ENCODE measurements around the gene RPAP3. TPM values are rescaled to one million over a fixed set of nuclear protein-coding genes. Genes with fewer than 3 reads are reported as not detected.
A peak's percentile ranks its signal among the peaks of the same experiment; 100 is the strongest.

RPAP3 gene
- total and polyA plus RNA-seq, 9 of the 15 experiments (the other 6 are each of a cell fraction or from before 2014, with no cell fraction given) = 40.0 to 92.1 (median 54.1) TPM

- CTCF ChIA-PET (ENCODE audit: low intra/inter-chr PET ratio) = no interaction called here
- POLR2A ChIA-PET = interaction anchor here (1.0 to 1.1 kb wide), 2 partner anchors 16 to 21 kb away, joined by 3 read pairs; partner anchors contain the start of gene RPAP3
- FAIRE-seq = no peak
- Histone ChIP-seq H3K9me3 (replicated peaks; ENCODE audit: control insufficient read depth, insufficient read depth, low read depth, low read length) (no peaks in the 10 kb centered on the region), H3K36me3 (ENCODE audit: control insufficient read depth, insufficient read depth, low read length) (no peaks in the 10 kb centered on the region), H3K27me3 (ENCODE audit: control insufficient read depth in 2 of 2, insufficient read depth in 2 of 2, low read length in 2 of 2) (no peaks in the 10 kb centered on the region), H3K9ac (ENCODE audit: insufficient read depth in 1 of 2, low read depth in 2 of 2, low read length in 2 of 2) (peak overlapping the region in 1 of 2 experiments; percentile 26; a peak in 1 of 4 replicates), H3K9me1 (ENCODE audit: control insufficient read depth, insufficient read depth, low read length) (no peaks in the 10 kb centered on the region), H3K79me2 (ENCODE audit: control insufficient read depth, insufficient read depth, low read length) (no peaks in the 10 kb centered on the region), H3K4me1 (replicated peaks in 1 of 2; ENCODE audit: control insufficient read depth in 2 of 2, insufficient read depth in 2 of 2, low read length in 2 of 2) (peaks cover 3 to 7% of the 10 kb centered on the region in 2 experiments; a peak in 3 of 5 replicates), H4K20me1 (replicated peaks; ENCODE audit: control insufficient read depth, insufficient read depth, low read length) (peaks cover 2% of the 10 kb centered on the region; the same call in 1 of the 2 replicates), H3K4me2 (ENCODE audit: insufficient read depth, low read length) (no peak overlapping the region), H3K27ac (ENCODE audit: extremely low read depth, low read depth, low read length) (no peak overlapping the region), H2AFZ (ENCODE audit: low read depth, low read length) (no peak overlapping the region), H3K4me3 (no peak overlapping the region)
- in situ Hi-C loops (cut with MboI) (no loop called here), intact Hi-C loops (cut with micrococcal nuclease) (no loop called here)
- no peak for DNase-seq (ENCODE audit: extremely low read depth in 1 of 4, low spot score in 3 of 4)
- WGBS (ENCODE audit: insufficient coverage, low coverage, missing lambda C conversion rate) = 23% methylated on average over 5 of the region's 5 CpGs
- TF ChIP-seq REST (IDR thresholded peaks at IDR 0.05; ENCODE audit: borderline replicate concordance) (no peak), REST (CRISPR knock-in tag; IDR thresholded peaks at IDR 0.05; ENCODE audit: low read depth) (no peak), MAX (CRISPR knock-in tag; IDR thresholded peaks at IDR 0.05) (0 out of 2 replicates have a peak, but pooled peaks have one; percentile 51), STAG1 (CRISPR knock-in tag; IDR thresholded peaks at IDR 0.05; ENCODE audit: borderline replicate concordance) (no peak)
- BruUV-seq (replicated peaks) = no TSS peak
- ATAC-seq = peak; percentile 59; the same call in 2 of the 3 replicates
Measured at GRCh38 chr12:47725893-47726292, 20.1 kb upstream of the RPAP3 start.

All from K562 (cell line).